GM19455 (cell line): ENCODE measurements around the gene CD3D.
"Not testable (repeated sequence)": the region's sequence is repeated elsewhere in the genome, so short reads cannot be mapped to it uniquely, and the experiment has no call there.

Experiments used
- ATAC-seq: cut with Tn5 transposase; IDR thresholded peaks from one replicate; pipeline ENCODE4 v1.9.1; 2021; ENCODE audit not compliant: unreplicated experiment

CD3D gene

GRCh38 chr11:118339281-118339961 lies 3.1 kb downstream of the CD3D start:
- no peak for ATAC-seq

GRCh38 chr11:118338637-118339061 lies 3.9 kb downstream of the CD3D start:
- ATAC-seq, result no peak

DNA sequence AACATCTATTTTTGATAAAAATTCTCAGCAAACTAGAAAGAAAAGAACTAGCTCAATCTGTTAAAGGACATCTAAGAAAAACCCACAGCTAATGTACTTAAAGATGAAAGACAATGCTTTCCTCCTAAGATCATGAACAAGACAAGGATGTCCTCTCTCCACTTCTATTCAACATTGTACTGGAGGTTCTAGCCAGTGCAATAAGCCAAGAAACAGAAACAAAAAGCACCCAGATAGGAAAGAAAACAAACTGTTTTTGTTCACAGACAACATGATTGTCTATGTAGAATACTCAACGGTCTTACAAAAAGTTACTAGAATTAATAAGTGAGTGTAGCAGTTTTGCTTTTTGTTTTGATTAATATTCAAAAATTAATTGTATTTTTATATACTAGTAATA lies 7.8 kb downstream of the CD3D start:
- no peak for ATAC-seq

GRCh38 chr11:118328745-118329144 lies 13.8 kb downstream of the CD3D start:
- ATAC-seq, result no peak

- no peak for ATAC-seq
Observed at GRCh38 chr11:118325283-118325682, 17.2 kb downstream of the CD3D start.

DNA sequence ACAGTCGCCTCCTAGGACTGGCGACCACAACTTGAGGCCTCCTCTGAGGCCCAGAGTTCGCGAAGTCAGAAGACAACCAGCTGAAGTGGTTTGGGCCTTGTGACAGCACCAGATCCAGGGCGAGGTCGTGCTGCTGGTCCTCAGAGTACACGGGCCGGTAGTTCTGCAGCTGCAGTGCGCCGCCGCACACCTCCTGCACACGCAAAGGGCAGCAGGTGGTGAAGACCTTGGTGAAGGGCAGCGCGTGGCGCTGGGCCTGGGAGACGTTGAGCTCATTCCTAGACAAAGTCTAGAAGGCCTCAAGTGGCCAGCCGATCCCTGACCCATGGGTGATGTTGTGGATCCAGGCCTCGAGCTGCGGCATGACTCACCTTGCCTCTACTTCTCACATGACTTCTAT lies 19.8 kb downstream of the CD3D start:
- ATAC-seq, result no peak

DNA sequence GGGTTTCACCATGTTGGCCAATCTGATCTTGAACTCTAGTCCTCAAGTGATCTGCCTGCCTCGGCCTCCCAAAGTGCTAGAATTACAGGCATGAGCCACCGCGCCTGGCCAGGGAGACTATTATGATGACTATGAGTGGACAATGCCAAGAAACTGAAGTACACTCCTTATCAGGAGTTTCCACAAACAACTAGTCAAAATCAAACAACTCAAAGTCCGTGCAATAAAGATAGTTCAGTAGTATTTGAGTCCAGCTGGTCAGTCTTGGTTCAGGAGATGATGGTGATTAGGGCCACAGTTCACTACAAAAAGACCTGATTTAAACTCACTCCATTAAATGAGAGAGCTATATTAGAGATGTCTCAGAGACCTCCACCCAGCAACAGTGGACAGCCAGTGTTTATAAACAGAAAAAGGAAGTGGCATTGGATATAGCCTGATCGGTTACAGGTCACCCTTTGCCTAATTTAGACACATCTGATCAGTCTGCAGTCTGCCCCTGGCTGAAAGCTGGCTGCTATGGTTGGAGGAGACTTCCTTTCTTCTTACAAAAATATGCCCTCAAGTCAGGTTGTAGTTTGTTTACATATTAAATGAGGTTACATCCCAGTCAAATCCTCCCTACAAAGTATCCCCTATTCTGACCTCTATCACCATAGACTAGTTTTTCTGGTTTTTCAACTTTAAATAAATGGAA lies 21.0 kb downstream of the CD3D start:
- no peak for ATAC-seq

DNA sequence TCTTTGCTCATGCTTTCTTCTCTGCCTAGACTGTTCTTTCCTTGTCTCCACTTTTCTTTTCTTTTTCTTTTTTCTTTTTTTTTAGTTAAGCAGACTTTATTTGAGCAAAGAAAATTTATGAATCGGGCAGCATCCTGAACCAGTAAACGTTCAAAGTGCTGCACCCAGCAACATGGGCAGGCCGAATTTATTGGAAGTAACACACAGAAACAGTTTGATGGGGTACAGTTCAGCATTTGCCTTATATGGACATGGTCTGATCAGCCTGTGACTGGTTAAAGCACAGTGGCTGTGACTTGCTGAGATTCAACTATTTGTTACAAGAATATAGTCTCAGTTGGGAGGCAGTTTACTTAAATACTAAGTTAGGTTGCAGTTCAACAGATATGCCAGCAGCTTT lies 22.0 kb downstream of the CD3D start:
- ATAC-seq, result no peak

- no peak for ATAC-seq
Observed at GRCh38 chr11:118319337-118319707, 23.2 kb downstream of the CD3D start.

DNA sequence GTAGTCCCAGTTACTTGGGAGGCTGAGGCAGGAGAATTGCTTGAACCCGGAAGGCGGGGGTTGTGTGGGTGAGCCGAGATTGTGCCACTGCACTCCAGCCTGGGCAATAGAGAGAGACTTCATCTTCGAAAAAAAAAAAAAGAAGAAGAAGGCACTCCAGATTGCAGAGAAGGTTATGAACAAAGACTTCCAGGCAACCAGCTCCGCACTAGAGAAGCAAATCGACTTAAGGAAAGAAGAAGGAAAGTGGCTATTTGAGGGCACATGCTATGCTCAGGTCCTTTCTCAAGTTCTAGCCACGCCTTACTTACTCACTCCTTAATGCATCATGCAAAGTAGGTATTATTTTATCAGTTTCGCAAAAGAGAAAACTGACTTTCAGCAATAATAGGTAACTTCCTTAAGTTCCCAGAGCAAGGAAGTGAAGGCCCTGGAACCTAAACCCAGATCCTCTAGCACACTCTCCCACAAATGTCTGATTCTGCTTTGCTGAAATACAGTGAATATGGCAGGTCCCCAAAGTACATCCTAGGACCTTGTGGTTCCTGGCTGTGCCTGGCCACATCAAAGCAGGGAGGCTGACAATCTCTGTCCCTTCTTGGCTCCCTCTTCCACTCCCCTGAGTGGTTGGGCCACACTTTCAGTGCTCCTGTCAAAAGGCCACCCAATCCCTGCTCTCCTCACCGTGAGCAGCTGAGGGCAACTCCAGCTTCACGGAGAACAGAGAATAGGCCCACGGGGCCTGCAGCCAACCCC lies 23.7 kb downstream of the CD3D start:
- ATAC-seq, result no peak

DNA sequence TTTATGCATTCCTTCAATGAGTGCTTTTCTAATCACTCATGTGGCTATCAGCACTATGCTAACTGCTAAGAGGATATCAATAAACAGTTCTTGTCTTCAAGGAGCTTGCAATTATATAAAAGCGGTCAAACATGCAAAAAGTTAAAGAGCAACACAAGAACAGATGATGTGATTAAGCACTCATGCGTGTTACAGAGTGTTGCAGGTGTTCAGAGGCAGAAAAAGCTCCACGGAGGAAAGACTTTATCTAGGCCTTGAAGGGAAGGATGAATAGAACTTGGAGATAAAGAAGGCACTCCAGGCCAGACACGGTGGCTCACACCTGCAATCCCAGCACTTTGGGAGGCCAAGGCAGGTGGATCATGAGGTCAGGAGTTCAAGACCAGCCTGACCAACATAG lies 24.4 kb downstream of the CD3D start:
- ATAC-seq, result no peak

DNA sequence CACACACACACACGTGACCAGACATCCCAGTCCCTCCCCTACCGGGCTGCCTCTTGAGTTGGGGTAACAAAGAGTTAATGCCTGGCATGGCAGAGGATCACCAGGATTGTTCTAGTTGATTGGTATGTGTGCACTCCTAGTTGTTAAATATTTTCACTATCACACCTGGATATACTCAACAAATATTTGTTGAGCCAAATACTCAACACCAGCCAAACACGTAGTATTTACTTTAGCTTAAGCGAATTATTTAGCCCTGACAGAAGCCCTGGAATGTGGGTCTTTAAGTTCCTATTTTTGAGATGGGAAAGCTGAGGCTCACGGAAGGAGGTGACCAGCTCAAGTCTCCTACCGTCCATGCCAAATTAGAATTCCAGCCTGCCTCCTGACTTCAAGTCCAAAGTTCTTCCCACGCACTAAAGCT lies 27.5 kb downstream of the CD3D start:
- no peak for ATAC-seq

DNA sequence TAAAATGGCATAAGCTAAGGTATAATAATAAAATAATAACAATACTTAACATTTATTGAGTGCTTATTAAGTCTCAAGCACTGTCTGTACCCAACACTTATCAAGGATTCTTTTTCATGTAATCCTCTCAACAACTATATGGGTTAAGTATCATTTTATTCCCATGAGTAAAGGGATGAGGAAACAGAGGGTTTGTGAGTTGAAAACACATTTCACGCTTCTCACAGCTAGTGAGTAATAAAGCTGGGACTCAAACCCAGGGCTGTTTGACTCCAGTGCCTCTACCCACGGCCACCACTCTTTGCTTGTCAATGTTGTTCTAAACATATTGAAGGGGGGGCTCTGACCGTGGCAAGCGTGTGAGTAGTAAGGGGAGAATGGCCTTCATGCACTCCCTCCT lies 29.3 kb downstream of the CD3D start:
- no peak for ATAC-seq

GRCh38 chr11:118312328-118312727 lies 30.2 kb downstream of the CD3D start:
- no peak for ATAC-seq

GRCh38 chr11:118311518-118311917 lies 31.0 kb downstream of the CD3D start:
- ATAC-seq, result no peak

DNA sequence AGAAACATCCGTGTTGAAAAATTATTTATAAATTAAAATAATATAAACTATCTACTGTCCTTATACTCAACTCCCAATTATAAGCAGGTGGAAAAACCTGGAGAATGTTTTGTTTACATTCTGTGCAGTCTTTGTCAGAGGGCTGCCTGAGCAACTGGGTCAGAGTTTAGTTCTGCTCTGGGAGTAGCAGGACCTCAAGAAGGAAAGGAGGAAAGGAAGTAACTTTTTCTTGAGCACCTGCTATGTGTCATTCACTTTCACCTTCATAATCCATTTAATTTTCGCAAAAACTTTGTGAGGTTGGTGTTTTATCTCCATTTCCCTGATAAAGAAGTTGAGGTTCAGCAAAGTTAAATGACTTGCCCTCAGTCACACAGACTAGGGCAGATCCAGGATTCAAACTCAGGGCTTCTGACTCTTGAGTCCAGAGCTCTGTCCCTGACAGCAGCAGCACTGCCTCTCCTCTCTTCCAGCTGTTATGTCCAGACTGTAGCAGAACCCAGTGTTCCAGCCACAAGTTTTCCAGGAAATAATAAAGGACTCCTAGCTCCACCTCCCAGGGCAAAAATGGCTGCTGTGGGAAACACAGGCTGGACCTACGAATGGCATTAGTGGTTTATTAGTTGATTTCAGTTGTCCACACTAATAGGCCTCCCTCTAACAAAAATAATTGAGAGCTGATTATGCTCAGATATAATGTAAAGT lies 31.6 kb downstream of the CD3D start:
- no peak for ATAC-seq

DNA sequence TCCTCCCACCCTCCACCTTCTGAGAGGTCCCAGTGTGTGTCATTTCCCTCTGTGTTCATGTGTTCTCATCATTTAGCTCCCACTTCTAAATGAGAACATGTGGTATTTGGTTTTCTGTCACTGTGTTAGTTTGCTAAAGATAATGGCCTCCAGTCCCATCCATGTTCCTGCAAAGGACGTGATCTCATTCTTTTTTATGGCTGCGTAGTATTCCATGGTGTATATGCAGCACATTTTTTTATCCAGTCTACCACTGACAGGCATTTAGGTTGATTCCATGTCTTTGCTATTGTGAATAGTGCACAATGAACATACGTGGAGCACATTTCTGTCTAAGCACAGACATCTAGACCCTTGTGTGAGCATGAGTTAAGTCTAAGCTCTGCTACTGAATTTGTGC lies 32.2 kb downstream of the CD3D start:
- no peak for ATAC-seq

DNA sequence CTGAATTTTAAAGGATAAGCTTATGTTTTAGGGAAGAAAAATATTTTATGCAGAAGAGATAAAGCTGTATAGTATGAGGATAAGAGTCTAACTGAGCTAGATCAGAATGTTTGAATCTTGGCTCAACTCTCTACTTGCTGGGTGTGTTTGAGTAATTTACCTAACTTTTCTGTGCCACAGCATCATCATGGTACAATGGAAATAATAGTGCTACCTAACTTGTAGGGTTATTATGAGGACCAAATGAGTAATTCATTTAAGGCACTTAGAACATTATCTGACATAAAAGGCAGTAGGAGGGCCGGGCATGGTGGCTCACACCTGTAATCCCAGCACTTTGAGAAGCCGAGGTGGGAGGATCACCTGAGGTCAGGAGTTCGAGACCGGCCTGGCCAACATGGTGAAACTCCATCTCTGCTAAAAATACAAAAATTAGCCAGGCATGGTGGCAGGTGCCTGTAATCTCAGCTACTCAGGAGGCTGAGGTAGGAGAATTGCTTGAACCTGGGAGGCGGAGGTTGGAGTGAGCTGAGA lies 33.4 kb downstream of the CD3D start:
- not testable (repeated sequence) for ATAC-seq

DNA sequence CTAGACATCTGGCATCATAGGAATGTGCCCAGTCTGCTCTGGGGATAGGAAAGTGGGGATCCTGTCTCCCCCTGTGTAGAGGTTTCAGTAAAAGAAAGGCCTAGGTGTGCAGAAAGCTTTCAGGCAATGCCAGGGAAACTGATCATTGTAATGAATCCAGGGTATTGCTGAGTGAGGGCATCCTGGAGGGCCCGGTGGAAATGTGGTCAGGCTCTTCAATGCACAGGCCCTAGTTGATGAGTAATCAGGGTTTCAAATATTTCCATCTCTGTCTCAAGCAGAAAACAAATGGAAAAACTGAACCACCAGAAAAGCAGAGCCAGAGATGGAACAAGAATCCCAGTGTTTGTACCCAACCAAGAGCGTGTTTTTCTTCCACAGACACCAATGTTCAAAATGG lies 35.9 kb downstream of the CD3D start:
- no peak for ATAC-seq

DNA sequence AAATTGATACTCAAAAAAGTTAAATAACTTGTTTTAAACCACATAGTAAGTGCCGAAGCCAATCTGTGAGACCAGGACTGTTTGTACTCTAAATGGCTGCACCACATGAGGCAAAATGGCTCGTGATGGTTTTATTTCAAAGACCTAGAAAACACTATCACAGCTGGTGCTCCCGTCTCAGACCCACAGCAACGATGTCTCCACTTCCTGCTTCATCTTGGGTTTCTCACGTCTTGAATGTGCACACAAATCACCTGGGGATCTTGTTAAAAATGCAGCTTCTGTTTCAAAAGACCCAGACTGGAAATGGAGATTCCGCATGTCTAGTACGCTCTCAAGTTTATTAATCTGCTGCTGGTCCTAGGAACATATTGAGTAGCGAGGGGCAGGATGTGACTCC lies 36.8 kb downstream of the CD3D start:
- no peak for ATAC-seq

DNA sequence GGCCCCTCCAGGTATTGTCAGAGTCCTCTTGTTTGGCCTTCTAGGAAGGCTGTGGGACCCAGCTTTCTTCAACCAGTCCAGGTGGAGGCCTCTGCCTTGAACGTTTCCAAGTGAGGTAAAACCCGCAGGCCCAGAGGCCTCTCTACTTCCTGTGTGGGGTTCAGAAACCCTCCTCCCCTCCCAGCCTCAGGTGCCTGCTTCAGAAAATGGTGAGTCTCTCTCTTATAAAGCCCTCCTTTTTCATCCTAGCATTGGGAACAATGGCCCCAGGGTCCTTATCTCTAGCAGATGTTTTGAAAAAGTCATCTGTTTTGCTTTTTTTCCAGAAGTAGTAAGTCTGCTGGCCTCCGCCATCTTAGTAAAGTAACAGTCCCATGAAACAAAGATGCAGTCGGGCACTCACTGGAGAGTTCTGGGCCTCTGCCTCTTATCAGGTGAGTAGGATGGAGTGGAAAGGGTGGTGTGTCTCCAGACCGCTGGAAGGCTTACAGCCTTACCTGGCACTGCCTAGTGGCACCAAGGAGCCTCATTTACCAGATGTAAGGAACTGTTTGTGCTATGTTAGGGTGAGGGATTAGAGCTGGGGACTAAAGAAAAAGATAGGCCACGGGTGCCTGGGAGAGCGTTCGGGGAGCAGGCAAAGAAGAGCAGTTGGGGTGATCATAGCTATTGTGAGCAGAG lies 37.8 kb downstream of the CD3D start, which contains the start of gene CD3E:
CD3E (plus strand) TSS at position 163 of the 681 bp plus-strand sequence; CDS start at position 386, 223 bp downstream.
- ATAC-seq, result no peak
